ENCODE data around the gene NRP1.

Gene NRP1

DNA sequence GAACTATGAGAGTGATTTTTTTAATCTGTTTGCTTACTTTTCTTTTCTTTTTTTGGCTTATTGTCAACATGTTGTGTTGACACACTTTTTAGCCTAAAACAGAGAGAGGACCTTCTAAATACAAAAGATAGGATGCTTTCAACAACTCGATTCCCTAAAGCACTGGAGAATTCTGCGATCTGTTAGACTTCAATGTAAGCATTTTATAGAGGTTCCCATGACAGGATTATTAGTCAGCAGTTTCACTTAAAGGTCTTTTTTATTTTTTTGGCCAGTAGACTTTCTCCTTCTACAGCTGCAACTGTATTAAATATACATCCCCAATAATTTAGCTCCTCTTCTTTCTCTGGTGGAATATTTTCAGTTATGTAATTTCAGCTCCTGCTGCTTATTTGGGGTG lies 12.7 kb upstream of the NRP1 start:
- FAIRE-seq: no peak

DNA sequence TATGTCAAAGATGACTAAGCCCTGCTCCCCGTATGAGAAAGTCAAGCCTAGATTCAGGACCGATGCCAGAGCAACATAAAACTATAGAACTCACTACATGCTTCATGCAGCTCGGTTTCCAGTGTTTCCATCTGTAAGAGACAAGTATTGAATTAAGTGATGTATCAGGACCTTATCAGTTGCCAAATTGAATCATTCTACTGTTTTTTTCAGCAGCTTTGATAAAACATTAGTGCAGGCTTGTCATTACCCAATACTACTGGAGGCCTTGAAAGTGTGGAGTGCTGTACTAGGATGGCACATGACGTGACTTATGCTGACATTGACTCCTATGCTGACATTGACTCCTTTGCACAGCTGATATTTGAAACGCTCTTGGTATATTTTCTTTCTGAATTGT lies 10.8 kb upstream of the NRP1 start:
- no peak for FAIRE-seq

DNA sequence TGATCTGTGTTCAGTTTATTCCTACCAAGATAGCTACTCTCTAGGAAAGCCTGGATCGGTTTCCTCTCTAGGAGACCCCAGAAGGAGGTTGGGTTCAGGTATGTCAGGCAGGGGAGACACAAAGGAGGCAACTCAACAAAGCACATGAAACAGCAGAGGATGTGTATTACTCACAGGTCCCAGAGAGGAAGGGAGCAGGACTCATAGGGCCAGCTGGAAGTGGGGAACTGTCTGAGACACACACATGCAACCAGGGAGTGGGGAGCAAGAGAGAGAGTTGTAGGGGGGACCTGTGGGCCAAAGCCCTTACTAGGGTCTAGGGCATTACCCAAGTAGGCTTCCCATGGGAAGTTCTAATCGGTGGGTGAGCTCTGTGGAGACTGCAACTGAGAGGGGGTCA lies 10.2 kb upstream of the NRP1 start:
- no peak for FAIRE-seq

DNA sequence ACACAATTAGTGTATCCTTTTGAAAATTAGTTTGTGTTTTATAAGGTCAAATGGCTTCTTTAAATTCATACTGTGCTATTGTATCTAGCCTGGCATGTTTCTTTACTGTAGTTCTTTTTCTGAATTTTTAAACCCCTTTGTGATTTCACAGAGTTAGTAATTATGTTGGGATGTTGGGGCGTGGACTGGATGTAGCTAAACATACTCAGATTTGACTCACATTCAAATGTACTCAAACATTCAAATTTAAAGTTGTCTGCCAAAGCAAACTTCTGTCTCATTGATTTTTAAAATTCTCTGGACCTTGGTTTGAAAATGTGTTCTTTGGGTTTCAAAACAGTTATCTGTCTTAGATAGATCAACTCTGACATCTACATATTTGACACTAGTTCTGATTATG lies 7.2 kb upstream of the NRP1 start:
- no peak for FAIRE-seq

DNA sequence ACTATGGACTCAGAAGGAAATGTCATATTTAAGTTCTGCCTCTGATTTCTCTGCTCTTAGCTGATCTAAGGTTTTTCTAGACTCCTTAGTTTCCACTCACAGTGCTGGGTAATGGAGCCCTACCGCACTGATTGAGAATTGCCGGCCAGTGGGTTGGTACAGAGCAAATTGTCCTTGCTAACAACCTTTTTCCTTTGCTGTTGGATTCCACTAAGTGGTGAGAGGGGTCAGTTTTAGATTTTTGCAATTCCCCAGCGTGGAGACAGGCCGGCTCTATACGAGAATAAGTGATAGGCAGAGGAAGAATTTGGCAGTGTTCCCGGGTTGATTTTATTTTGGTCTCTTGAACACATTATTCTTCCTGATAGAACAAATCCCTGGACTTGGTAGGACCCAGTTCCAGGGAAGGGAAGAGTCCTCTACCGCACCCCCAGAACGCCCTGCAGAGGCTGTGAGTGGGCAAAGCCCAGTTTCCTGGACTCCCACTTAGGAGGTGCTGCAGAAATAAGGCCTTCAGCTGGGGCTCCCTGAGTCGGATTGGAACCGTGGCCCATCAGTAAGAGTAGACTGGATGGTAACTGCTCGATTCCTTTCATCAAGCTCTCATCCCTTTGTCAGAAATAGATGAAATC lies 3.0 kb upstream of the NRP1 start:
- FAIRE-seq: no peak

DNA sequence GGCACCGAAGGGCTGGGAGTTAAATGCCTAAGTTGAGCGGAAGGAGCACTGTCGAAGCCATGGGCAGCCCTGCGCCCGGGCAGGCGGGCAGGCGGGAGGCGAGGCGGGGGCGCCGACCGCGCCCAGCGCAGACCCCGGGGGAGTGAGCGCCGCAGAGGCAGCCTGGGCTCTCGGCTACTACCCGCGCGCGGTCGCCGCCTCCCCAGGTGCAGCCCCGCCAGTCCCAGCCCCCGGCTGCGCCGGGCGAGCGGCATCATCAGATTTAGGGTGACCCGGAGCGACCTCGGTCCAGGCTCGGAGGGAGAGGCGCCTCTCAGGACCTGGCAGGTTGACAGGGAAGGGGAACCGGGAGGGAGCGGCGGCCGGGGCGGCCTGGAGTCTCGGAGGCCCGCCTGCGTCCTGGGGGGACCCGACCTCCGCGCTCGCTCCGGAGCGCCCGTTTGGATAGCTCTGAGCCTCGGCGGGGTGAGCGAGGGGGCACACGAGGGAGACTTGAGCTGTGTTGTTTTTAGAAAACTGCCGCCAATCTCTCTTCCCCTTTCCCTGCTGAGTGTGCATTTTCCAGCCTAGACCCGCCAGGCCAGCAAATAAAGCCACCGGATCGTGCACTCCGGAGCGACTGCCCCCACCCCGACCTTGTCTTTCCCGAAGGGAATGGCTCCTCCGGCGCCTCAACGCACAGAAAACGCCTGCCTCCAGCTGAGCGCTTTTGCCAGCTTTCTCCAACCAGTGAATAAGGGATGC lies 2.3 kb upstream of the NRP1 start:
- FAIRE-seq: no peak

DNA sequence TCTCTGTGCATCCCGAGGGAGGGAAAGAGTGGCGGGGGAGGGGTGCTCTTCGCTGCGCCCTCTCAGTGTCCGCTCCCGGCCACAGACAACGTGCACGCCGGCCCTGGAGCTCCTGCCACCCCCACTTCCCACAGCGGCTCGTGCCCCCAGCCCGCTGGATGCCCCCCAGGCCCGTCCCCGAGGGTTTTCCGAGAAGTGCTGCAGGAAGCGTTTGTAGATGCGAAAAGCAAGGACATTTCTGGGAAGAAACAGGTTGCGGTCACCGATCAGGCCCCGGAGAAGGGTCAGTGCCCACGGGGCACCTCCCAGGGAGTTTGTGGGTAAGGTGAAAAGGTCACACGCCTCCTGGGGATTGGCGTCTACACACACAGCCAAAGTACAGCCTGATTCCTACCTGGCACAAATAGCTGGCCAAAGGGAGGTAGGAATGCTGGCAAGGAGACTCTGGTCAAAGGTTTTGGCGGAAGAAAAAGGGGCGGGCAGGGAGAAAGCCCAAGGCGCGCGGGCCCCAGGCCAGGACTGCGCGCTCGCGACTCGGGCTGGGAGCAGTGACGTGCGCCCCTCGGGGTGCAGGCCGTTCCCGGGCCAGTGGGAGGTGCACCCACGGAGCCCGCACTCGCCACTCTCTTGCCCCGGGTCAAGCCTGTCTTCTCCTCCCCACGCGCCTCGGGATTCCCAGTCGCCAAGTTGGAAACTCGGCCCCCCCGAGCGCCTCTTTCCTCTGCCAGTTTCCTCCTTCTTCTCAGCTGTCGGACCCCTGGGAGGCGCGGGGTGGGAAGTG lies 1.5 kb upstream of the NRP1 start:
- FAIRE-seq: no peak

DNA sequence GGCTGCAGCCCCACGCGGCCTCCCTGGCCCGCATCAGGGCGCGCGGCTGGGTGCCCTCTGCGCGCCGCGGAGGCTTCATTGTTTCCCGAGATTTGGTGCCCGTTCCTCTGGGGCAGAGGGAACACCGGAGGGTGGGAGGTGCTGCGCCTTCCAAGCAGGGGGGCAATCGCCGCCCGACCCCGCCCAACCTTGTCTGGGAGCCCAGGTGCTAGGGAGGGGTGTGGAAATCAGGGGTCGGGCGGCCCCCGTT lies 1.0 kb upstream of the NRP1 start:
- FAIRE-seq: no peak

DNA sequence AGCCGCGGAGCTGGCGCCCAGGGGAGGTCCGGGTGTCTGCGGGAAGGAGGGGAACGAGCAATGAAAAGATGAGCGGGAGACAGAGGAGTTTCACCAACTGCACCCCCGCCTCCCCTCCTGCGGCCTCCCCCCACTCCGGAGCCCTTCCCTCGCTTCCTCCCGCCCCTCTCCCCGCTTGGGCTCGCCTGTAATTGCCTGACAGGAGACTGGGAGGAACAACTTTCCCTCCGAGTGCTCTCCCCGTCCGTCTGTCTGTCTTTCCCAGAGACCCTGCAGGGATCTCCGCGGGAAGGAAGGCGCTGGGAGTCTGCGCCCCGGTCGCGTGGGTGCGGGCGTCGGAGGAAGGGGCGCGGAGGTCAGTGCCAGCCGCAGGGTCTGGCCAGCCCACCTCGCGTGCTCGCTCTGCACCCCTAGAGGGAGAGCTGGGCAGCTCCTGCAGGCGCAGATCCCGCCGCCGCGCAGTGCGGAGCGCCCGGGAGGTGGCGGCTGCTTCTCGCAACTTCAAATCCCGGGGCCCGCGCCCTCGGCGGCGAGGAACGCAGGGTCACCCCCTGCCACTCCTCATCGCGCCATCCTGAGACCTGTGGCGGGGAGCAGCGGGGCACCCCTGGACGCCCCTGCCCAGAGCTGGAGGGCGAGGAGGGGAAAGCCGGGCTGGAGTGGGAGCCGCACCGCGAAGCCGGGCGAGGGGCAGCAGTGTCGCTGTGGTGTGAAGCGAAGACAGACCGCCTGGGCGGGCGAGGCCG lies 511 bp upstream of the NRP1 start:
- no peak for FAIRE-seq

DNA sequence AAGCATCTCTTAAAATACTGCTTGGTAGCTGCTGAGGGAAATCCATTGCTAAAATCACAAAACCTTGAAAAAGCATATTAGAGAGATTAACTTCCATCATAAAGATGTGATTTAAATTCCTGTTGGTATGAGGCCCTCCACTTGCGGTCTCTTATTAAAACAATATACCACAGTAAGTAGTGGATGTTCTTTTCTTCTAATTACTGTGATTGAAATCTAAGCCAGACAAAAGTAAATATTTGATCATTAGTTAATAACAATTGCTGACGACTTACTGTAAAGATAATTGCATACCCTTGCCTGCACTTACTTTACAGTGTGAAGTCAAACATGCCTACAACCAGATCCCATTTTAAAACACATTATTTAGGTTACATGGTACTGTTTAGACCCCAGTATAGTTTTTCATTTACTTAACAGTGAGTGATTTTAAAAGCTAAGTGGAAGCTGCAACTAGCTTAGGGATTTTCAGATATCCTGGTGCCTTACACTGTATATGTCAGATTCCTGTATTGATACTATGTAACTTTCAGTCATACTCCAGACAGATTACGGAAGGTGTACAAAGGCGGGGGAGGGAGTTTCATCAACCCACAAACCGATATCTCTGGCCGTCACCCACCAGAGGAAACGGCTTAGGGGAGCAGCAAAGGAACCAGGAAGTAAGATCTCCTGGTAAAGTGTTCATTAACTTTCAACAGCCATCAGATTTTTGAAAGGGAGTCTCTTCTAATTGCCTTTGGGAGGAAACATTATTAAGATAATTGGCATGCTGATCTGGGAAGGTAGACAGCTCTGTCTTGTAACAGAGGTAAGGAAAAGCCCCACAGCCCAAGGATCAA lies 986 bp downstream of the NRP1 start:
- FAIRE-seq: no peak

DNA sequence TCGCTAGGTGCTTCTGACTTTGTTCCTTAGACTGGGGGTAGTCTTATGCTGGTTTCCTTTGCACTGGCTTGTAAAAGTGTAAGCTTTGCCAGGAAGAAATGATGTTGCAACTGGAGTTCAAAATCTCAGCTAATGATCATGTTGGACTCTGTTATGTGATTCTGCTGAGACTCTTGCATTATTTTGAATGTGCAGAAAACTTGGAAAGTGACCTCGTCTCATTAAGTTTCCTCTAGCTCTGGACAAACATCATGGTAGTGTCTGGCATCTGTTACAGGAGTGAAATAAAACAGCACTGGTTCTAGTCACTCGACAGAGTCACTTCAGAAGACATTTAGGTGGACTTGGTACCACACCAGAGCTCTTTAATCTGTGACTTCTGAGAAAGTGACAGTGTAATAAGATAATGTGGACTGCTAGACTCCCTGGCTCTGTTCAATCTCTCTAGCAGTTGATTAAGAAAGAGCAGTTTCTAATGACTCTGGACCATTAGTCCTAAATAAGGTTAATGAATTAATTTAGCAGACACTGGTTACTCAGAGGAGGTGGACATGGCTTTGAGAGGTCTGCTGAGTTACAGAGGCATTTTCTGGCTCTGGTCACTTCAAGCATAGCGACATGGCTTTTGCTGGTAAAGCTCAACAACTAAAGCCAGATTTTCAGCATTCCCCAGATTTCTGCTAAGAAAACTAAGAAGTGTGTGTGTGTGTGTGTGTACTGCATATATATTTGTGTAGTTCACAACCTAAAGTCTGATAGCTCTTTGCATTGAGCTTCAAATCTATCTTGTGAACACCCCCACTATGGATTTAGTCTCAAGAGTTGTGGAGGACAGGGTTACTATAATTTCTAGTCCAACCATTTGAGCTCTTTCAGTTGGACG lies 2.0 kb downstream of the NRP1 start:
- FAIRE-seq: no peak

DNA sequence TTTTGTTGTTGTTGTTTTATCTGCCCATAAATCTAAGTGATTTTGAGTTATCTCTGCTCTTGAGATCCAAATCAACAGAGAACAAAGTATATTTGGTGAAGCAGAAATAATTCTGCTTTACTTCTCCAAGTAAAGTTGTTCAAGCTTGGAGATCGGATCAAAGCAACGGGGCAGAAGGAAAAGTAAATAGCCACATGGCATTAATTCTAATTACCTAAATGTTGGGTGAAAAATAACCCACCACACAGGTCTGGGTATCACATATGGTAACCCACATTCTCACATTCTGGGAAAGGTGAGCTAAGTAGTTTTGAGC lies 3.1 kb downstream of the NRP1 start:
- no peak for FAIRE-seq

DNA sequence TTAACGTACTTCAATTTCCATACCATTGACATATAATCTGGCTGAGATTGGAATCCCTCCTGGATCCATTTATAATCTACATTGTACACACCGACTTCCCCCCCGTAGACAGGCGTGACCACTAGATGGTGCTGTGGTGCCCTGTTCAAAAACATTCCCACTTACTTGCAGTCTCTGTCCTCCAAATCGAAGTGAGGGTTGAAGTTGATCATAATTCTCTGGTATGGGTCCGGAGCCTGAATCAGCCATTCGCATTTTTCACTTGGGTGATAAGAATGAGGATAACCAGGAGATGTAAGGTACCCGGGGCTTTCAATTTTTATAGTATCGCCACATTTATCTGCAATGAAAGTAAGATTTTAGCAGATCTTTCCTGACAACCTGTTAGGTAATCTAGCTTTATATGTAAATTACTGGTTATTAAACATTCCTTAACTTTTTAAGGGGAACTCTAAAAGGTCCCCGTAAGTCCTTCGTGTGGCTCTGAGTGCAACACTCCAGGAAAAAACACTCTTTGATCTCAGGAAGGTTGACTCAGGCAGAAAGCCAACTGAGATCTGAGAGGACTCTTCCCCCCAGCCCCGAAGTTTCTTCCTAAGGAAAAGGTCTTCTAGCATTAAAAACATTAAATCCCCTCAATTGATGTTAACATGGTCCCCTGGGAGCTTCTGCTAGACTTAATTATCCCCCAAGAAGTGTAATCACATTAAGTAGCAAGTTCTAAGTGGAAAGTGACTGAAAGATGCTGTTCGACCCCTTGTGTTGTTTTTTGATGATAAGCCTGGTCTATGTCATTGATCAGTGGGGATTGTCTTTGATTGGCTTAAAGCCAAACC lies 3.7 kb downstream of the NRP1 start:
- FAIRE-seq: peak; percentile 76

DNA sequence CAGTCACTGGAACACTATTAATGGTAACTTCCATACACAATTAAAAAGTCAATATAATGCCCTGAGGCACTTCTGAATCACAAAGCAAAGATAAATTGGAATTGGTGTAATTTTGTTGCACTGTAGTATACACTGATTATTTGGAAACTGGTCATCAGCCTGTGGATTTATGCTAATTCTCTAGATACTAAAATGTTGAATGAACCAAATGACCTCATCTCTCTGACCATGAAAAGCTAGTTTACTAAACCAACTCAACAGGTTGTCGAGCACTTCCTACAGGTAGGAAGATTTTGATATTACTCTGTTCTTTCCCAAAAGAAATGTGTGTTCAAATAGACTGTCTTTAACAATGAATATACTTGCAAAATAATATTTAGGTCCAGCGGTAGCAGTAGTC lies 5.3 kb downstream of the NRP1 start:
- no peak for FAIRE-seq

DNA sequence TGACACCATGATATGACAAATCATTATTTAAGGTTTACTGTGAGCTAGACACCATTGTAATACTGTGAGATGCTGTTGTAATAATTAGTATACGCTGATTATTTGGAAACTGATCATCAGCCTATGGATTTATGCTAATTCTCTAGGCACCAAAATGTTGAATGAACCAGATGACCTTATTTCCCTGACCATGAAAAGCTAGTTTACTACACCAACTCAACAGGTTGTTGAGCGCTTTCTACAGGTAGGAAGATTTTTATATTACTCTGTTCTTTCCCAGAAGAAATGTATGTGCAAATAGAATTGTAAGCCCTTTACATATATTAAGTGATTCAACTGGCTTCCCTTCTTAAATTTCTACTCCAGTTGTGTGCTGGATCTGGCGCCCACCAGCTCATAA lies 6.2 kb downstream of the NRP1 start:
- FAIRE-seq: no peak

DNA sequence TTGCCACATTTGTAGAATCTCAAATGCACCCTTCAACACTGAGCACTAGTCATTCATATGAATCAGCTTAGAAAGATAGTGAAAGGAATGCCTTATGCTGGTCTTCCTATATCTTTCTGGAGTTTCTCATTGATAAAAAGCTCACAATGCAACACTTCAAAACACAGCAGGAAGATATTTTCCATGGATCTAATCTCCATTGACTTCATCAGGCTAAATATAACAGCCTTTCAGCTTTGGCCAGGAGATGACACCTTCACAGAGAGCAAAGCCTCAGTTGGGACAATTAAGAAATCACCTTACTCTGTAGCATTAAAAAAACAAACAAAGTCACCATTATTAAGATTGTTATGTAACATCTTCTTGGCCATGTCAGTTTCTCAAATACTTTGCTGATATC lies 6.7 kb downstream of the NRP1 start:
- no peak for FAIRE-seq

DNA sequence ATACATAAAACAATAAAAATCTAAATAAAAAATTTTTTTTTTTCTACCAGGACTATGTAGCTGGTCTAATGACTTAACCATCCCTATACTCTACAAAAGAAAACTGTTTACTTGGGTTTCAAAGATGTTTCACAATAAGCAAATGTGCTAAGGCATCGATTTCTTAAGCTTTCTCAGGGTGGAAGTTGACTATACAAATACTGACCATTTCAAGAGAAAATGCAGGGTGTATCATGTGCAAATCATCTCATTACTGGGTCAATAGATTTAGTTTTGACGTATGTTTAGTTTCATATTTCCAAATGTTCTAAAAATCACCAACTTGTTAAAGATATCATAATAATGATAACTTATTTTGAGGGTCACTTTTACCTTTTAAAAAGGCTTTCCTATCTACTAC lies 7.5 kb downstream of the NRP1 start:
- FAIRE-seq: no peak

DNA sequence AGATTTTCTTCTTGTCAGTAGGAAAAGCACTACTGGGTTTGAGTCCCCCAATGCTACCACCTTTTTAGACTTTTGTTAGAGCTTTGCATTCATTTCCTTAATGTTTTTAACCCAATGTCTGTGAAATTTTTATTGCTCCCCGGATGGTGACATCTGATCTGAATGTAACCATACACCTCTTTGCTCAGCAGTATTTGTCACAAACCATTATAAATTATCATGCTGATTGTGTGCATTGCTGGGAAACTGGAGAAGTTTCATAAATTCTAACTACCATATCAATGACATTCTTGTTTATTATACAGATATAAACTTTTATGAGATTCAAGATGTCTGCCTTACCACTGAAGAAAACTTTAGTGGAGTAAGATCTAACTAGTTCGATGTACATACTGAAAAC lies 8.5 kb downstream of the NRP1 start:
- no peak for FAIRE-seq

DNA sequence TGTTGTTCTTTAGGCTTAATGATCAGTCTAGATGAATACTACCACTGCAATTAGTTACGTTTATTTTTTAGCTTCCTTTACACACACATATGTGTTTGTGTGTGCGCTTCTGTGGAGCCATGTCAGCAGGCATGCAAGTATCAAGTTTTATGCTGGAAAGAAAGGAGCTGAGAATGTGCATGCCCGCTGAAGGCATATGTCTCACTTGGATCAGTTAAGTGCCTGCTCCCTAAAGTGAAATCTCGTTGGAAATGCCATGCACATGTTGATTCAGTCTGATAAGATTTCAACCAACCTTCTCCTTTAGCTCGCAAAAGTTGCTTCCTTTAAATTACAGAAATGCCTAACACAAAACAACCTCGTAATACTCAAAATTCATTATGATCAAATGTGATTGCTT lies 10.7 kb downstream of the NRP1 start:
- FAIRE-seq: no peak

DNA sequence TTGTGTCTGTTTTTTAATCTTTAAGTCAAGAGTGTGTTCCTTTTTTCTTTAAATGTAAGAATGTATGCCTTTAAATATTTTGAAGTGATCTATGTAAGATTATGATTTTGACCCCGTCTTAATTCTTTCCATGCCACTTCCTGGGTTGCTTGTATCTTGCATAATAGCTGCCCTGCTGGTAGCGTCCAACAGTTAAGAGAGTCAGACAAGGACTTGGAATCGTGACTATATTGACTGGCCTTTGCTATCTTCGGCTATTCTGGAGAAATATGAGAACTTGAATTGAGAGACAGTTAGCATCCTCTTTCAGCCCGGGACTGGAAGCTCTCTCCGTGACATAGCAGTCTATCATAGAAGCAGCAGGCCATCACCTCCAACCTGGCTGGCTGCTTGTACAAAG lies 13.0 kb downstream of the NRP1 start:
- no peak for FAIRE-seq

DNA sequence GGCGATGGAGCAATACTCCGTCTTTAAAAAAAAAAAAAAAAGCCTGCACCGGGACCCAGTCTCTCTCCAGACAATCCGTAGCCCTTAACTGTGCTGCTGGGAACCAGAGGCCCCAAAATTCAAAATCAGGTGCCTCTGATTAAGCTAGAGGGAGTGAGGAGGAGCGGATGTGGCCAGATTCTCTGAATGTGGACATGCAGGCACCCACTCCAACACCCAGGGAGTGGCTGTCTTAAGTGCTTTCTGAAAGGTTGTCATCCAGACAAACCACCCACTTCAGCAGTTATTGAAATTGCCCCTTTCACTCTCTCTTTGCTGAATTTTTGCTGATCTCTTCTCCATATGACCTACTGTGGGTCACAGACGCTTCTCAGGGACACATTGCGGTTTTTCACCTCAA lies 14.2 kb downstream of the NRP1 start:
- FAIRE-seq: no peak

Measured in TTC549 (cell line).